GM18499 (cell line): ENCODE data around the gene ZNF133.
"Not testable (repeated sequence)": the region's sequence is repeated elsewhere in the genome, so short reads cannot be mapped to it uniquely, and the experiment has no call there.

Source experiments
- ATAC-seq: cut with Tn5 transposase; IDR thresholded peaks from one replicate; pipeline ENCODE4 v1.9.1; 2021; ENCODE audit warnings: moderate number of reproducible peaks; ENCODE audit not compliant: insufficient read depth, unreplicated experiment

The ZNF133 gene

DNA sequence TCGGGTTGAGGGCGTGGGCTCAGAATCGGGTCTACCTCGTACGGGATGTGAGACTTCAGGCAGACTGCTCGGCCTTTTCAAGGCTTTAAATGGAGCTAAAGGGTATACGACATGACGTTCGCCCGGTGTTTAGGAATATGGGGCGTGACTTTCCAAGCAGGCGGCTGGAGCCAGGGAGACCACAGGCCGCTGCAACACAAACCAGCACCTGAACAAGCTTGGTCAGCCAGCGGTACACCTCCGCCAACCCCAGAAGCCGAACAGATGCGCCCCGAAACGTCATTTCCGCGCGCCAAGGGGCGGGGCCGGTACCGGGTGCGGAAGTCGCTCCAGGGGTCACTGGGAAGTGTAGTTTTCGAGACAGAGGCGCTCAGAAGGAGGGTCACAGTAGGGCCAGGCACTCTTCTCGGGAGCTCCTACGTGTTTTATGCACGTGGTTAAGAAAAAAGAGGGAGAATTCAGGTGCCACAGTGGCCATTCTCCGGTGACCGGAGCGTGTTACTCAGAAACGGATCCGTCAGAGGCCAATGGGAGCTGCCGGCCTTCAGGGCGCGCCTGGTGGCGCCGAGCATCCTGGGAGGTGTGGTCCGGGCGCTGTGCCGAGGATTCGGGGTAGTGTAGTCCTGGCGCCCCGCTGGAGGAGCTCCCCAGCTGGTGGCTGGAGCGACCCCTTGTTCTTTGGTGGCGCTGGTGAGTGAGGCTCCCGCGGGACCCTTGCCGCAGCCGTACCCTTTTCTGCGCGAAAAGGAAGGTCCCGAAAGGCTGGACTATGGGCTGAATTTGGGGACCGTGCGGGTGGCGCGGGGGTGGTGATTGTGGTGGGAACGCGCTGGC lies at the start of gene ZNF133:
ZNF133 (plus strand) TSS at position 613 of the 834 bp plus-strand sequence. CDS start 17,160 bp downstream, outside the sequence.
- peak; percentile 88 for ATAC-seq

DNA sequence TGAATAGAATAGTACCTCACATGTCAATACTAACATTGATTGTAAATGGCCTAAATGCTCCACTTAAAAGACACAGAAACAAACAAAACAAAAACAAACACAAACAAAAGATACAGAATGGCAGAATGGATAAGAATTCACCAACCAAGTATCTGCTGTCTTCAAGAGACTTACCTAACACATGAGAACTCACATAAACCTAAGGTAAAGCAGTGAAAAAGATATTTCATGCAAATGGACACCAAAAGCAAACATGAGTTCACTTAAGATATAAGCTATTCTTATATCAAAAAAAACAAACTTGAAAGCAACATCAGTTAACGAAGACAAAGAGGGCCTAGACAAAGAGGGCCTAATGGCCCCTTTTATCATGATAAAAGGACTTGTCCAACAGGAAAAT lies 47.3 kb upstream of the ZNF133 start:
- ATAC-seq: no peak

- no peak for ATAC-seq
Measured at GRCh38 chr20:18243802-18244201, 44.5 kb upstream of the ZNF133 start.

GRCh38 chr20:18248545-18248944 lies 39.8 kb upstream of the ZNF133 start:
- ATAC-seq: not testable (repeated sequence)

- no peak for ATAC-seq
Measured at GRCh38 chr20:18250217-18250616, 38.1 kb upstream of the ZNF133 start.

GRCh38 chr20:18252597-18253451 lies 35.5 kb upstream of the ZNF133 start:
- ATAC-seq: no peak

- ATAC-seq: no peak
Measured at GRCh38 chr20:18254615-18255014, 33.7 kb upstream of the ZNF133 start.

DNA sequence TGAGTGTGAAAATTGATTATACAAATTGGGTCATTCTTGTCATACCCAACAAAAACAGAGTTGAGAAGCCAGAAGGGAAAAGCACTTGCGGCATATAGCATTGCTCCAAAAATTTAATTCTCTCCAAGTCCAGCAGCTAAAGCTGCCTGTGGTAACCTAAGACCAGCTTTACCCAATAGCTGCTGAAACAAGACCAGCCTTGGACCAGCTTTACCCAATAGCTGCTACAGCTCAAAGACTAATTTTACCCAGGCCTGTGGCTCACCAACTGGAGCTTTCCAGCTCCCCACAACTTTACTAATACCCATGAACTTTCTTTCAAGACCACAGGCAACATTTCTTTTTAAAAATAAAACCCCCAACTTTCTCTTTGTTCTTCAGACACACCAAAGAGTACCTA lies 32.8 kb upstream of the ZNF133 start:
- ATAC-seq: no peak

DNA sequence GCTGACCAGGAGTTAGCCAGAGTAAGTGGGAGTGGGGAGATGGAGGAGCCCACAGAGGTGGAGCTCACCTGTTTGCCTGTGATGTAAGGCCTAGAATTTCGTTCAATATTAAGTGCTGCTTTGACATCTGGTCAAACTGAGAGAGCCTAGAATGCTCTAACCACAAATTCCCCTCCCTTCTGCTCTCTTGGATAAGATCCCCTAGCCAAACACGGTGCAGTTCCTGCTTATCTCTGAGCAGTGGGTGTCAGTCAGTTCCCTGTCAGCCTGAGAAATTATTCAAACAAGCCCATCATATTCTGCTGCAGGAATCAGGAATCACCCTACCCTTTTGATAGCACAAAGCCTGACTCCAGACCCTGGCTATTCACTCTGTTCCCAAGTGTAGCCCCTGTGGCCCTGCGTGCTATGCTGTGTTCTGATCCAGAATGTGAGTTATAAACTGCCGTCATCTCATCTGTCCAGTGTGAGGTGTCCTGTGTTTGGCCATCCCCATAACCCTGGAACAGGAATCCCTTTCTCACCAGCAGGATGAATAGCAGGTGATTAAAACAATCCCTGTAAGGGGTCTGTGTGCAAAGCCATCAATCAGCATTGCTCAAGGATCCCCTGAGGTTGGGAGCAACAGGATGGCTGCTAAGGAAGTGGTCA lies 31.8 kb upstream of the ZNF133 start:
- no peak for ATAC-seq

DNA sequence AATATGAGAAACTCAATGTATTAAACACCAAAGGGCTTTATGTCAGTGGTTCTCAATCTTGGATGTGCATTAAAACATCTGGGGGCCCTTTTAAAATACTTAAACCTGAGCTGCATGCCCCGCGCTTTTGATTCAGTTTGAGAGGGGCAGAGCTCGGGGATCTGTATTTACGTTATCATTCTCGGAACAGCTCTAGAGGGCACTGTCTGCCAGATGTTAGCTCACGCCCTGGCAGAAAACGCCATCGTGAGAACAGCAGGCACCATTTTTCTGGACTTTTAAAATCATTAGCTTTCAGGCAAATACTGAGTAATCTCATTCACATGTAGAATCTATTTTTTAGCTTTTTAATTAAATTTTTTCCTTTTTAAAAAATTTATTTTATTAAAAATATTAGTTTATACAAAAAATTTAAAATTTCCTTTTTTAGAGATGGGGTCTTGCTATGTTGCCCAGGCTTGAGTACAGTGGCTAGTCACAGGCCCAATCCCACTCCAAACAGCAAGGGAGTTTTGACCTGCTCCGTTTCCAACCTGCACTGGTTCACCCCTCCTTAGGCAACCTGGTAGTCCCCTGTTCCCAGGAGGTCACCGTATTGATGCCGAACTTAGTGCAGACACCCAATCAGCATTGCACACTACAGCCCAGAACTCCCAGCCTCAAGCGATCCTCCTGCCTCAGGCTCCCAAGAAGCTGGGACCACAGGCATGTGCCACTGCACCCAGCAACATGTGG lies 30.0 kb upstream of the ZNF133 start:
- ATAC-seq: no peak

GRCh38 chr20:18259730-18260129 lies 28.6 kb upstream of the ZNF133 start:
- ATAC-seq: no peak

GRCh38 chr20:18263723-18264122 lies 24.6 kb upstream of the ZNF133 start:
- no peak for ATAC-seq

DNA sequence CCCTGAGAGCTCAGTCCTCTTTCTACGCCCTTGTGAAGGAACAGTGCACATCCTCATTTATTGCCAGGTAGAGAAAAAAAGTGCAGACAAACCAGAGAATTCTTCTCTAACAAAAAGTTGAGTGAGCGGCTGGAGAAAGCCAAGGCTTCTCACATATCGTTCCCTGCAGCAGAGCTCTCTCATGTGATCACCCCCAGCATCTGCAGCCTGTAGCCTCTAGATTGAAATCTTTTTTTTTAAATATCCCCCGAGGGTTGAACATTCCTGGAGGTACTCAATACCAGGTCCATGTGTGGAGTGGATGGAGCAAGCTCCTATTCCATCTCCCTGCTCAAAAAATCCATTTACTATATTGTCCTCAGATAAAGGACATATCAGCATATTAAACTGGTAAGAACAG lies 22.9 kb upstream of the ZNF133 start:
- no peak for ATAC-seq

GRCh38 chr20:18266282-18266681 lies 22.0 kb upstream of the ZNF133 start:
- ATAC-seq: no peak

GRCh38 chr20:18267815-18268214 lies 20.5 kb upstream of the ZNF133 start:
- ATAC-seq: no peak

DNA sequence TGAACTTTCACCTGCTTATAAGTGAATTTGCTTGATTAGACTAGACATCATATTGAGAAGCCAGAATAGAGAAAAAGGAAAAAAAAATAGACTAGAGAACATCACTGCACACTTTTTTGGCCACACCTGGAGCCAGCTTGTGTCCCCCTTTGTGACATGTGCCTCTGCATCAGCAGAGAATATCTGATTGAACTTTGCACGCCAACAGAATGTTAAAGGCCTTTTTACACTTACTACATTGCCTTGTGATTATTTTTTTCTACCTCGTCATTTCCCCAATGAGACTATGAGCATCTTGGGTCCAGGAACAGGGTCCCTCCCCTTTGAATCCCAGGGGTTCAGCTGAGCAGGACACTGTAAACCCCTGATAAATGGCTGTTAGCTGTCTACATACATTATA lies 17.2 kb upstream of the ZNF133 start:
- ATAC-seq: no peak

- no peak for ATAC-seq
Measured at GRCh38 chr20:18272451-18272850, 15.9 kb upstream of the ZNF133 start.

GRCh38 chr20:18273738-18274137 lies 14.6 kb upstream of the ZNF133 start:
- no peak for ATAC-seq

- ATAC-seq: not testable (repeated sequence)
Measured at GRCh38 chr20:18275960-18276359, 12.4 kb upstream of the ZNF133 start.

DNA sequence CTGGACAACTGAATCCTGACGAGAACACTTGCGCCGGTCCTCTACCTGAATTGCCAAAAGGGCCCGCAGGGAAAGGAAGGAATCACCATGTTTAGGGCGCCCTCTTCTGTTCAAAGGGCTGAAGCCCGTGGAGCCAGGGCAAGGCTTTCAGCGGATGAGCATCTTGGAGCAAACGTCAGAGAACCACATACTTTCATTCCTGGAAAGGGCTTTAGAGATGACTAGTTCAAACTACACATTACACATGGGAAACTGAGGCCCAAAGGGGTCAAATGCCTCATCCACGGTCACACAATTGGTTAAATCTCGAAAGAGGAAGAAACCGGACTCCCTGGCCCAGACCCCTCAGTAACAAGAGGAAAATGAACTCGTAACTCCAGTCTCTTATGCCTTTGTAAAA lies 11.5 kb upstream of the ZNF133 start:
- ATAC-seq: no peak
